GM12875 (cell line): Measurements from ENCODE around the gene EPB41L3.

Experiments
- H3K4me3 ChIP-seq: one replicate; pipeline ENCODE4 v1.5.1; 2011; ENCODE audit warnings: low read depth, low read length, control low read depth
- TF ChIP-seq, protein P1 (sequence below): IDR thresholded peaks from 2 replicates; pipeline ENCODE4 v1.5.1; 2011; ENCODE audit warnings: low read depth, mild to moderate bottlenecking, control low read depth, inconsistent platforms, low read length, moderate library complexity, borderline replicate concordance; ENCODE audit not compliant: insufficient read depth

EPB41L3 gene

DNA sequence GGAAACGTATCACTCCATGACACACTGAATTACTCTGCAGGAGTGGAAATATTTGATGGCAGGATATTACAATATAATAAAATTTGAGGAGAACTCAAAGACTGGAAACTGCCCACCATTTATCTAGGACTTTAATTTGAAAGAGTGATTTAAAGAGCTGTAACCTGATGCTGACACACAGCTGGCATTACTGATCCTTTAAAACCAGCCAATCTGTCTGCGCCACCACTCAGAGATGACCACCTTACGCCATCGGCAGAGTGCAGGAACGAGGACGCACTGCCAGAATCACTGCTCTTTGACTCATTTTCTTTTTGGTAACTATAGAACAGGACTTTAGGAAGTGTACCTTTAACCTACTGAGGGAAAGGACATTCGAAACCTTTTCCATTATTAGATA, 114.1 kb downstream of the EPB41L3 start:
- TF ChIP-seq, protein P1, sequence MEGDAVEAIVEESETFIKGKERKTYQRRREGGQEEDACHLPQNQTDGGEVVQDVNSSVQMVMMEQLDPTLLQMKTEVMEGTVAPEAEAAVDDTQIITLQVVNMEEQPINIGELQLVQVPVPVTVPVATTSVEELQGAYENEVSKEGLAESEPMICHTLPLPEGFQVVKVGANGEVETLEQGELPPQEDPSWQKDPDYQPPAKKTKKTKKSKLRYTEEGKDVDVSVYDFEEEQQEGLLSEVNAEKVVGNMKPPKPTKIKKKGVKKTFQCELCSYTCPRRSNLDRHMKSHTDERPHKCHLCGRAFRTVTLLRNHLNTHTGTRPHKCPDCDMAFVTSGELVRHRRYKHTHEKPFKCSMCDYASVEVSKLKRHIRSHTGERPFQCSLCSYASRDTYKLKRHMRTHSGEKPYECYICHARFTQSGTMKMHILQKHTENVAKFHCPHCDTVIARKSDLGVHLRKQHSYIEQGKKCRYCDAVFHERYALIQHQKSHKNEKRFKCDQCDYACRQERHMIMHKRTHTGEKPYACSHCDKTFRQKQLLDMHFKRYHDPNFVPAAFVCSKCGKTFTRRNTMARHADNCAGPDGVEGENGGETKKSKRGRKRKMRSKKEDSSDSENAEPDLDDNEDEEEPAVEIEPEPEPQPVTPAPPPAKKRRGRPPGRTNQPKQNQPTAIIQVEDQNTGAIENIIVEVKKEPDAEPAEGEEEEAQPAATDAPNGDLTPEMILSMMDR: no peak
- no peak overlapping the region for H3K4me3 ChIP-seq

DNA sequence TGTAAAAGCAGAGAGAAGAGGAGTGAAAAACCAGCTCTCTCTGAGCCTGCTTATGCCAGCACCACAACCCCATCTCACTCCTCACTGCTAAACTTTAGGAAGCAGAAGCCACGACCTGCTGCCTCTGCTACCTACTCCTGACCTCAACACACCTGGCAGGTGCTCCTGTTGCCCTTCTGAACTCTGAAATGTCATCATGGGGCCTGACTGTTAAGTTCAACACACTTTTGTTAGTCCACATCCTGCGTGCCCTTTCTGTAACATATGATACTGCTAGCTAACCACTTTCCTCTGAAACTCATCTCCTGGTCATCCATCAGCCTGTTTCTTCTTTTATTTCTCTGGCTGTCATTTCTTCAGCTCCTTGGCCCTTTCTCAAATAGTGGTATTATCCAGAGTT, 118.1 kb downstream of the EPB41L3 start:
- TF ChIP-seq, protein P1: no peak
- H3K4me3 ChIP-seq: no peak overlapping the region

DNA sequence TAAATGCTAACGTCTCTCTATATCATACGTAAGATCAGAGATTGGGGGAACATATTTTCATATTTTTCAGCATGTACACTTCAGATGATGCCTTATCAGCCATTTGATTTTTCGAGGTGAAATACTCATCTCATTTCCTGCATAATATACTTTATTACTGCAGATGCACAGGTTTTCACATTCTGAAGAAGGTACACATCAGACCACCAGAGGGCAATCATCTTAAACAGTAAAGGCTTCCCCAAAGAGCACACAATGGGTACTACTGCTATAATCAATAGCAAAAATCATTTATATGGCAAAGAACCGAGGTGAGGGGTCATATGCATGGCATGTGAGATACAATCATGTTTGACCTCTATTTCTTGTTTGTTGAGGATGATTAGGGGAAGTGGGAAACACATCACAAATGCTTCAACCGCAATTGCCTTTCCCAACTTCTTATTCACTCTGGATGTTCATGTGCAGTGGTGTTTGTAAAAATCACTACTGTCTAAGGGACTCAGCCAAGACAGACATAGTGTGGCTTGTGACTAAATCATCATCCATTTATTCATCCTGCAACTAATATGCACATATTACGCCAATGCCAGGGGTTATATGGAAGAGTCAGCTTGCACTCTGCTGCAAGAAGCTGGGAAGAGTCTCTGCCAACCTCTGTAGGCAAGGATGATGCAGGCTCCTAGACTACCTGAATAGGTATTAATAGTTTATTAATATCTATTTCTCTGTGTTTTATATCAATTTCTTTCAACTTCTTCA, 118.7 kb downstream of the EPB41L3 start:
- no peak overlapping the region for H3K4me3 ChIP-seq
- TF ChIP-seq, protein P1: peak; percentile 37; the same call in 1 of the 2 replicates

DNA sequence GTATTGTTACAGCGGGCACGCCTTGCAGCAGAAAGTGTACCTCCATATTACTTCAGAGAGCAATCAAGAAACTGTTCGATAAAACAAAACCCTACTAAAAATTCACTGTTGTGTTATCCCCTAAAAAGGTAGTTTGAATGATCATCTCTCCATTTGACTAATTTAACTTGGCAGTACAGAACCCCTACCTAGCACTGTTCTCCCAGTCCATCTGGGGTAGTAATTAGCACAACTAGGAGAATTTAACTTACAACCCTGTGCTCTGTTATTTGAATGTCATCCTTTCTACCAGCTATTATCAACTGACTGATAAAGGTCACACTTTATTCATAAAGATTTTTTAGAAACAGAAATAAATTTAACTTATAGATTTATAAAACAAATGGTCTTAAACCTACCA, 121.2 kb downstream of the EPB41L3 start:
- no peak overlapping the region for H3K4me3 ChIP-seq
- TF ChIP-seq, protein P1: no peak

GRCh38 chr18:5421981-5422380, 121.8 kb downstream of the EPB41L3 start:
- H3K4me3 ChIP-seq: no peak overlapping the region
- TF ChIP-seq, protein P1: no peak

GRCh38 chr18:5420906-5421305, 122.9 kb downstream of the EPB41L3 start:
- no peak overlapping the region for H3K4me3 ChIP-seq
- TF ChIP-seq, protein P1: no peak

- TF ChIP-seq, protein P1: no peak
- no peak overlapping the region for H3K4me3 ChIP-seq
Measured at GRCh38 chr18:5419601-5420000, 124.2 kb downstream of the EPB41L3 start.
